ENCODE data around the gene LCE1B. TPM values are rescaled to one million over a fixed set of nuclear protein-coding genes. Genes with fewer than 3 reads are reported as not detected.

Gene LCE1B
- total RNA-seq, 2 donors from 2014 or later, result not detected

GRCh38 chr1:152859696-152860095 lies 47.9 kb downstream of the LCE1B start, which contains the start of gene LCE7A:
Gene LCE7A, plus strand, starts transcription at chr1:152859996. Its CDS starts 702 bp downstream, at chr1:152860698.
- no peaks in the 10 kb centered on the region for H3K36me3 Mint-ChIP-seq (ENCODE audit: low read depth)
- WGBS, 2 experiments (ENCODE audit: insufficient coverage in 1 of 2, insufficient read length in 1 of 2), result 59 to 63% methylated on average over 3 of the region's 3 CpGs
- H3K27ac Mint-ChIP-seq, result no peak within 1 kb of the TSS
- H3K27ac ChIP-seq (ENCODE audit: low read depth, low read length), result no peak within 1 kb of the TSS
- H3K9me3 Mint-ChIP-seq, result peaks cover 83% of the 10 kb centered on the region
- no peak for DNase-seq
- H3K4me1 ChIP-seq (ENCODE audit: control insufficient read depth, insufficient read depth, low read length), result no peaks in the 10 kb centered on the region
- H3K27me3 ChIP-seq (ENCODE audit: control insufficient read depth, insufficient read depth, low read length, poor library complexity, severe bottlenecking), result no peaks in the 10 kb centered on the region
- H3K27me3 Mint-ChIP-seq (ENCODE audit: insufficient read depth), result no peaks in the 10 kb centered on the region
- H3K4me3 ChIP-seq (ENCODE audit: low read length), result no peak within 1 kb of the TSS
- H3K9ac ChIP-seq (ENCODE audit: extremely low read depth, low read length, poor library complexity, severe bottlenecking), result no peak within 1 kb of the TSS
- TF ChIP-seq CTCF (conservative IDR thresholded peaks at IDR 0.05), result no peak
- H3K36me3 ChIP-seq (ENCODE audit: control insufficient read depth, insufficient read depth, low read length), result no peaks in the 10 kb centered on the region
- no peak within 1 kb of the TSS for H3K4me3 Mint-ChIP-seq
- H3K4me1 Mint-ChIP-seq, result no peaks in the 10 kb centered on the region
- H3K9me3 ChIP-seq (ENCODE audit: control insufficient read depth, low read length), result peaks cover 75% of the 10 kb centered on the region

- Histone ChIP-seq H3K4me3 (ENCODE audit: low read length) (no peak overlapping the region), H3K27me3 (ENCODE audit: control insufficient read depth, insufficient read depth, low read length, poor library complexity, severe bottlenecking) (no peaks in the 10 kb centered on the region), H3K9me3 (ENCODE audit: control insufficient read depth, low read length) (peaks cover 79% of the 10 kb centered on the region), H3K36me3 (ENCODE audit: control insufficient read depth, insufficient read depth, low read length) (no peaks in the 10 kb centered on the region), H3K9ac (ENCODE audit: extremely low read depth, low read length, poor library complexity, severe bottlenecking) (no peak overlapping the region), H3K4me1 (ENCODE audit: control insufficient read depth, insufficient read depth, low read length) (no peaks in the 10 kb centered on the region), H3K27ac (ENCODE audit: low read depth, low read length) (no peak overlapping the region)
- DNase-seq, result no peak
- Mint-ChIP-seq H3K9me3 (peaks cover 79% of the 10 kb centered on the region), H3K4me3 (no peak overlapping the region), H3K27me3 (ENCODE audit: insufficient read depth) (no peaks in the 10 kb centered on the region), H3K27ac (no peak overlapping the region), H3K36me3 (ENCODE audit: low read depth) (no peaks in the 10 kb centered on the region), H3K4me1 (no peaks in the 10 kb centered on the region)
- no peak for TF ChIP-seq CTCF (conservative IDR thresholded peaks at IDR 0.05)
- 46 to 64% methylated on average over 3 of the region's 3 CpGs for WGBS, 2 experiments (ENCODE audit: insufficient coverage in 1 of 2, insufficient read length in 1 of 2)
These were observed 48.4 kb downstream of the LCE1B start for GRCh38 chr1:152860129-152860528.

GRCh38 chr1:152861374-152861773 lies 49.6 kb downstream of the LCE1B start:
- DNase-seq, result no peak
- H3K4me3 ChIP-seq (ENCODE audit: low read length), result no peak overlapping the region
- no peak for TF ChIP-seq CTCF (conservative IDR thresholded peaks at IDR 0.05)
- no peaks in the 10 kb centered on the region for H3K36me3 Mint-ChIP-seq (ENCODE audit: low read depth)
- H3K36me3 ChIP-seq (ENCODE audit: control insufficient read depth, insufficient read depth, low read length), result no peaks in the 10 kb centered on the region
- H3K9ac ChIP-seq (ENCODE audit: extremely low read depth, low read length, poor library complexity, severe bottlenecking), result no peak overlapping the region
- H3K27me3 ChIP-seq (ENCODE audit: control insufficient read depth, insufficient read depth, low read length, poor library complexity, severe bottlenecking), result no peaks in the 10 kb centered on the region
- H3K9me3 Mint-ChIP-seq, result peaks cover 67% of the 10 kb centered on the region
- peaks cover 79% of the 10 kb centered on the region for H3K9me3 ChIP-seq (ENCODE audit: control insufficient read depth, low read length)
- no peak overlapping the region for H3K27ac ChIP-seq (ENCODE audit: low read depth, low read length)
- no peak overlapping the region for H3K4me3 Mint-ChIP-seq
- no peak overlapping the region for H3K27ac Mint-ChIP-seq
- WGBS, 2 experiments (ENCODE audit: insufficient coverage in 1 of 2, insufficient read length in 1 of 2), result 44 to 60% methylated on average over 4 of the region's 4 CpGs
- no peaks in the 10 kb centered on the region for H3K4me1 Mint-ChIP-seq
- H3K4me1 ChIP-seq (ENCODE audit: control insufficient read depth, insufficient read depth, low read length), result no peaks in the 10 kb centered on the region
- H3K27me3 Mint-ChIP-seq (ENCODE audit: insufficient read depth), result no peaks in the 10 kb centered on the region

Other genes starting within 250 kb of the LCE1B start
- not detected for gene LCE3E, start 245.2 kb upstream of the LCE1B start, total RNA-seq
- gene LCE3D, start 231.5 kb upstream of the LCE1B start, total RNA-seq, result not detected
- not detected for gene LCE3C, start 211.7 kb upstream of the LCE1B start, total RNA-seq
- not detected for gene LCE3B, start 198.2 kb upstream of the LCE1B start, total RNA-seq
- gene LCE3A, start 188.9 kb upstream of the LCE1B start, total RNA-seq, result not detected
- gene LCE2D, start 148.6 kb upstream of the LCE1B start, total RNA-seq, result not detected
- not detected for gene LCE2C, start 136.7 kb upstream of the LCE1B start, total RNA-seq
- gene LCE2B, start 125.8 kb upstream of the LCE1B start, total RNA-seq, result not detected
- not detected for gene LCE2A, start 113.6 kb upstream of the LCE1B start, total RNA-seq
- gene LCE4A, start 103.8 kb upstream of the LCE1B start, total RNA-seq, result not detected
- not detected for gene KPRP, start 53.9 kb upstream of the LCE1B start, total RNA-seq
- gene LCE1F, start 36.8 kb upstream of the LCE1B start, total RNA-seq, result not detected
- not detected for gene LCE1E, start 25.7 kb upstream of the LCE1B start, total RNA-seq
- not detected for gene LCE1D, start 15.2 kb upstream of the LCE1B start, total RNA-seq
- gene LCE1C, start 5.3 kb upstream of the LCE1B start, total RNA-seq, result not detected
- gene LCE1A, start 15.5 kb downstream of the LCE1B start, total RNA-seq, result not detected
- not detected for gene LCE6A, start 30.9 kb downstream of the LCE1B start, total RNA-seq
- gene LCE7A, start 48.0 kb downstream of the LCE1B start, total RNA-seq, result not detected
- gene SMCP, start 66.4 kb downstream of the LCE1B start, total RNA-seq, result not detected
- not detected for gene IVL, start 96.6 kb downstream of the LCE1B start, total RNA-seq
- not detected for gene SPRR5, start 135.2 kb downstream of the LCE1B start, total RNA-seq
- not detected for gene SPRR4, start 158.7 kb downstream of the LCE1B start, total RNA-seq
- not detected for gene SPRR1A, start 172.1 kb downstream of the LCE1B start, total RNA-seq
- gene SPRR3, start 189.8 kb downstream of the LCE1B start, total RNA-seq, result not detected
- not detected for gene SPRR1B, start 219.2 kb downstream of the LCE1B start, total RNA-seq
- under 1 TPM in 1 of 2 donors, not detected in 1; 0.42 TPM for gene SPRR2D, start 229.1 kb downstream of the LCE1B start, total RNA-seq
- gene SPRR2A, start 245.5 kb downstream of the LCE1B start, total RNA-seq, result not detected